ENCODE measurements around the gene MRGPRD.
"Not testable (repeated sequence)": the region's sequence is repeated elsewhere in the genome, so short reads cannot be mapped to it uniquely, and the experiment has no call there.

Gene MRGPRD

GRCh38 chr11:69000391-69000790 is 19.6 kb upstream of the MRGPRD start:
- Histone ChIP-seq H3K9me3 (ENCODE audit: insufficient read depth, low read depth, low read length) (no peaks in the 10 kb centered on the region), H4K20me1 (ENCODE audit: insufficient read depth, low read length, poor library complexity, severe bottlenecking) (no peaks in the 10 kb centered on the region), H3K4me1 (ENCODE audit: insufficient read depth, low read length, poor library complexity, severe bottlenecking) (no peaks in the 10 kb centered on the region), H3K9ac (ENCODE audit: low read depth, low read length, poor library complexity, severe bottlenecking) (no peak overlapping the region), H3K9me2 (replicated peaks; ENCODE audit: low read depth, low read length) (no peaks in the 10 kb centered on the region), H2AFZ (ENCODE audit: low read length) (no peak overlapping the region), H3K4me2 (ENCODE audit: low read depth, low read length, poor library complexity, severe bottlenecking) (no peak overlapping the region), H3K4me3 (ENCODE audit: low read length, poor library complexity, severe bottlenecking) (no peak overlapping the region), H3K79me2 (ENCODE audit: insufficient read depth, low read length) (no peaks in the 10 kb centered on the region), H3F3A (ENCODE audit: low read depth) (no peaks in the 10 kb centered on the region), H3K27me3 (ENCODE audit: insufficient read depth, low read length, poor library complexity, severe bottlenecking) (no peaks in the 10 kb centered on the region), H3K36me3 (ENCODE audit: insufficient read depth, low read length) (no peaks in the 10 kb centered on the region)
- TF ChIP-seq EZH2phosphoT487 (IDR thresholded peaks at IDR 0.05; ENCODE audit: borderline replicate concordance) (no peak), CTCF (conservative IDR thresholded peaks at IDR 0.05; ENCODE audit: low read length) (no peak)

GRCh38 chr11:68999748-69000355 is 19.1 kb upstream of the MRGPRD start:
- H3K36me3 ChIP-seq (ENCODE audit: insufficient read depth, low read length); H2AFZ ChIP-seq (ENCODE audit: low read length); H3K9me3 ChIP-seq (ENCODE audit: insufficient read depth, low read depth, low read length); H3F3A ChIP-seq (ENCODE audit: low read depth); H3K27me3 ChIP-seq (ENCODE audit: insufficient read depth, low read length, poor library complexity, severe bottlenecking); H4K20me1 ChIP-seq (ENCODE audit: insufficient read depth, low read length, poor library complexity, severe bottlenecking); H3K9ac ChIP-seq (ENCODE audit: low read depth, low read length, poor library complexity, severe bottlenecking); H3K4me2 ChIP-seq (ENCODE audit: low read depth, low read length, poor library complexity, severe bottlenecking); H3K4me1 ChIP-seq (ENCODE audit: insufficient read depth, low read length, poor library complexity, severe bottlenecking); H3K4me3 ChIP-seq (ENCODE audit: low read length, poor library complexity, severe bottlenecking); H3K9me2 ChIP-seq (replicated peaks; ENCODE audit: low read depth, low read length); H3K79me2 ChIP-seq (ENCODE audit: insufficient read depth, low read length): not testable (repeated sequence)

- Histone ChIP-seq H3K4me2 (ENCODE audit: low read depth, low read length, poor library complexity, severe bottlenecking) (no peak overlapping the region), H4K20me1 (ENCODE audit: insufficient read depth, low read length, poor library complexity, severe bottlenecking) (no peaks in the 10 kb centered on the region), H3K36me3 (ENCODE audit: insufficient read depth, low read length) (no peaks in the 10 kb centered on the region), H3F3A (ENCODE audit: low read depth) (no peaks in the 10 kb centered on the region), H3K79me2 (ENCODE audit: insufficient read depth, low read length) (no peaks in the 10 kb centered on the region), H3K4me3 (ENCODE audit: low read length, poor library complexity, severe bottlenecking) (no peak overlapping the region), H3K9ac (ENCODE audit: low read depth, low read length, poor library complexity, severe bottlenecking) (no peak overlapping the region), H2AFZ (ENCODE audit: low read length) (no peak overlapping the region), H3K9me3 (ENCODE audit: insufficient read depth, low read depth, low read length) (no peaks in the 10 kb centered on the region), H3K27me3 (ENCODE audit: insufficient read depth, low read length, poor library complexity, severe bottlenecking) (no peaks in the 10 kb centered on the region), H3K4me1 (ENCODE audit: insufficient read depth, low read length, poor library complexity, severe bottlenecking) (no peaks in the 10 kb centered on the region), H3K9me2 (replicated peaks; ENCODE audit: low read depth, low read length) (no peaks in the 10 kb centered on the region)
- no peak for TF ChIP-seq CTCF (conservative IDR thresholded peaks at IDR 0.05; ENCODE audit: low read length)
- no peak for TF ChIP-seq EZH2phosphoT487 (IDR thresholded peaks at IDR 0.05; ENCODE audit: borderline replicate concordance)
Measured at GRCh38 chr11:68999093-68999747, 18.4 kb upstream of the MRGPRD start.

All from Loucy (cell line).